Duodenal mucosa (tissue), 2 donors: Measurements from ENCODE around the gene TRAF1.
"Not testable (repeated sequence)": the region's sequence is repeated elsewhere in the genome, so short reads cannot be mapped to it uniquely, and the experiment has no call there.

Experiments used
- H3K27ac ChIP-seq: one replicate; pipeline ENCODE4 v1.7.0; 2013; ENCODE audit warnings: low read depth, low read length
- H3K27me3 ChIP-seq, 2 donors: one replicate each; pipeline ENCODE4 v1.7.0; 2013; ENCODE audit warnings: low read length in 2 of 2, control low read depth in 1 of 2; ENCODE audit not compliant: insufficient read depth in 2 of 2, control insufficient read depth in 1 of 2
- H3K36me3 ChIP-seq, 2 donors: one replicate each; pipeline ENCODE4 v1.7.0; 2013; ENCODE audit warnings: low read length in 2 of 2, control low read depth in 1 of 2; ENCODE audit not compliant: insufficient read depth in 2 of 2, control insufficient read depth in 1 of 2
- H3K4me1 ChIP-seq, 2 donors: one replicate each; pipeline ENCODE4 v1.7.0; 2013; ENCODE audit warnings: low read length in 2 of 2, control low read depth in 1 of 2; ENCODE audit not compliant: insufficient read depth in 2 of 2, control insufficient read depth in 1 of 2
- H3K4me3 ChIP-seq, 2 donors: one replicate each; pipeline ENCODE4 v1.7.0; 2013; ENCODE audit warnings: low read length in 2 of 2, low read depth in 1 of 2
- H3K9ac ChIP-seq, 2 donors: one replicate each; pipeline ENCODE4 v1.7.0; 2013; ENCODE audit warnings: low read length in 2 of 2, low read depth in 1 of 2
- H3K9me3 ChIP-seq, 2 donors: one replicate each; pipeline ENCODE4 v1.7.0; 2013; ENCODE audit warnings: low read length in 2 of 2, control low read depth in 1 of 2; ENCODE audit not compliant: control insufficient read depth in 1 of 2

TRAF1 gene

DNA sequence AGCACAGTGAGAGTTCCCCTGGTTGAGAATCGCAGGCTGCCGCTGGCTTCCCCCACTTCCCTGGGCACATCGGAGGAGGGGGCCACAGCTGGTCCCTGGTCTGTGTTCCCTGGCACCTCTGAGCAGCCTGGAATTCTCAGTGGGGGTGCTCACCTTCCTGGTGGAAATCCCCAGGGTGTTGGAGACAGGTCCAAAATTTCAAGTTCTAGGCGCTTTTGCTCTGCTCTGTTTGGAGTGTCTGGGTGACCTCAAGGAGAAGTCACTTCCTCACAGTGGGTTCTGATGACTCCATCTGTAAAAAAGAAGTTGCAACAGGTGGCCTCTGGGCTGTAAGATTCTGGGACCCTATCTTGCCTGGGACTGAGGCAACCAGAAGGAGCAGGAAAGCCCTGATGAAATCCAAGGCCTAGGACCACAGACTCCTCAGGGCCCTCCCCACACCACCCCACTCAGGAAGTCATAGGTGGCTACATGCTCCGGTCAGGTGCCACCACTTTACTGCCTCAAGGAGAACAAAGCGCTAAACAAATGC is at the start of gene TRAF1:
Gene TRAF1 (minus strand): TSS at position 400 of the 532 bp plus-strand sequence. CDS start 721 bp downstream, outside the sequence.
- no peaks in the 10 kb centered on the region for H3K36me3 ChIP-seq
- H3K4me1 ChIP-seq = peaks cover 5 to 13% of the 10 kb centered on the region in 2 donors
- peak within 1 kb of the TSS; percentile 48 to 79 for H3K9ac ChIP-seq
- peak within 1 kb of the TSS; percentile 39 for H3K27ac ChIP-seq
- H3K27me3 ChIP-seq = no peaks in the 10 kb centered on the region
- H3K4me3 ChIP-seq = peak within 1 kb of the TSS; percentile 30 to 42
- H3K9me3 ChIP-seq = no peaks in the 10 kb centered on the region

GRCh38 chr9:120974921-120975320 is 48.3 kb upstream of the TRAF1 start:
- Histone ChIP-seq H3K4me1 (no peaks in the 10 kb centered on the region), H3K36me3 (no peaks in the 10 kb centered on the region), H3K9me3 (no peaks in the 10 kb centered on the region)

GRCh38 chr9:120974181-120974580 is 47.6 kb upstream of the TRAF1 start:
- Histone ChIP-seq H3K9ac (no peak overlapping the region), H3K4me1 (no peaks in the 10 kb centered on the region), H3K36me3 (no peaks in the 10 kb centered on the region), H3K9me3 (no peaks in the 10 kb centered on the region), H3K27me3 (no peaks in the 10 kb centered on the region), H3K27ac (no peak overlapping the region), H3K4me3 (no peak overlapping the region)

More at GRCh38 chr9:120974921-120975320, 48.3 kb upstream of the TRAF1 start:
- H3K4me3 ChIP-seq = no peak overlapping the region
- H3K27me3 ChIP-seq = no peaks in the 10 kb centered on the region
- H3K9ac ChIP-seq = no peak overlapping the region
- H3K27ac ChIP-seq = no peak overlapping the region

DNA sequence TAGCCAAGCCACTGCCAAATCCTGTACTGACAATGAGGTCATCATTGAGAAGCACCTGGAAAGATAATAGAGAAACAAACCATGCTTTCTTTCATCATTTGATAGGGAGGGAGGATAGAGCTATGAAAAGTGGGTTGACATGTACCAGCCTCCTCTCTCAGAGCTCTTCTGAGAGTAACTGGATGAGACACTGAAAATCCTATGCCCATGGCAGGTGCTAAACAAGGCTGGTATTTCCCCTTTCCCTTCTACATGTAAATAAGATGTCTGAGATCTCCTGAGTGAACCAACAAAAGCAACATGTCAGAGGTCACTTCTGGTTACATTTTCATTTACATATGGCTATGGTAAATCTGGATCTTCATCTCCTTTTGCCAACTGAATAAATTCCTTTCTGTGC is 45.3 kb upstream of the TRAF1 start:
- H3K9me3 ChIP-seq = no peaks in the 10 kb centered on the region
- no peak overlapping the region for H3K4me3 ChIP-seq
- no peaks in the 10 kb centered on the region for H3K27me3 ChIP-seq
- no peaks in the 10 kb centered on the region for H3K36me3 ChIP-seq
- H3K9ac ChIP-seq = no peak overlapping the region
- H3K27ac ChIP-seq = no peak overlapping the region
- H3K4me1 ChIP-seq = no peaks in the 10 kb centered on the region

DNA sequence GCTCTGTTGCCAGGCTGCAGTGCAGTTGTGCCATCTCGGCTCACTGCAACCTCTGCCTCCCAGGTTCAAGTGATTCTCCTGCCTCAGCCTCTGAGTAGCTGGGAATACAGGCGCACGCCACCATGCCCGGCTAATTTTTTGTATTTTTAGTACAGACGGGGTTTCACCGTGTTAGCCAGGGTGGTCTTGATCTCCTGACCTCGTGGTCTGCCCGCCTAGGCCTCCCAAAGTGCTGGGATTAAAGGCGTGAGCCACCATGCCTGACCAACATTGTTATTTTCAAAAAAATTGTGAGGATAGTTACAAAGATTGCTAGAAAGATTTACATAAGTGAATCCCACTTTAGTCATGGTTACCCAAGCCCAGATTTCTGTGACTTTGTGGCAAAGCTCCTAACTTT is 44.9 kb upstream of the TRAF1 start:
- not testable (repeated sequence) for H3K4me3 ChIP-seq, H3K36me3 ChIP-seq, H3K9me3 ChIP-seq, H3K27me3 ChIP-seq, H3K4me1 ChIP-seq, H3K27ac ChIP-seq, H3K9ac ChIP-seq

DNA sequence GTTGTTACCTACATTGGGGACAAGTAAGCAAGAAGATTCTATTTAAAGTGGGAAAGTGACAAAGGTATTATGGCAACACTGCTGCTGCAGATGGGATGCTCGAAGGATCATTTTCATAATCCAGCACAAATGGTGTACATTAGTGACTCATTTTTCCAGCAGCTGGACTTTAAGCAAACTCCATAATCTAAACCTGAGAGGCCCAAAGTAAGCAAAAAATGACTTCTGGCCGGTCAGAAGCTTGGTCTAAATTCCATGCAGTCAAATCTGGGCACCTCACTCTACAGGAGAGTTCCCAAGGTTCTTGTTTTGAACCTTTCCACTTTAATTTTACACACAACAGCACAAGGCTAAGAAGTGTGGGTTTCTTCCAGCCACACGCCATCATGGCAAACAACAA is 43.6 kb upstream of the TRAF1 start:
- Histone ChIP-seq H3K9me3 (no peaks in the 10 kb centered on the region), H3K27me3 (no peaks in the 10 kb centered on the region), H3K4me1 (no peaks in the 10 kb centered on the region), H3K9ac (no peak overlapping the region), H3K4me3 (no peak overlapping the region), H3K36me3 (no peaks in the 10 kb centered on the region), H3K27ac (no peak overlapping the region)

DNA sequence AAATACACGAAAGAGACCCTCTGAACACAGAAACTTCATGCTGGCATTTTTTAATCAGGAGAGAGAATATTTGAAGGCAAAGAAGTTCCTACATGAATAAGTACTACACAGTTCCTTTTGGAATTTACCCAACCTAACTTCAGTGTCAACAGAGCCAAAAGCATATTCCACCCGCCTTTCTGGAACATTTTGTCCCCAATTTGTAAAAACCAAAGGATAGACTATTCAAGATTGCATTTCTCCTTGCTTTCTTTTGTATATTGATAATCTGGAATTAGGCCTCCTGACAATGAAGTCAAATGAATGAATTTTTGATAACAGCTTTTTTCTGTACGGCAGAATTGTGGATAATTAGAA is 39.4 kb upstream of the TRAF1 start:
- H3K9ac ChIP-seq = no peak overlapping the region
- no peak overlapping the region for H3K4me3 ChIP-seq
- no peaks in the 10 kb centered on the region for H3K4me1 ChIP-seq
- H3K27ac ChIP-seq = no peak overlapping the region
- H3K36me3 ChIP-seq = peaks cover 4 to 15% of the 10 kb centered on the region in 2 donors
- H3K9me3 ChIP-seq = no peaks in the 10 kb centered on the region
- H3K27me3 ChIP-seq = no peaks in the 10 kb centered on the region

DNA sequence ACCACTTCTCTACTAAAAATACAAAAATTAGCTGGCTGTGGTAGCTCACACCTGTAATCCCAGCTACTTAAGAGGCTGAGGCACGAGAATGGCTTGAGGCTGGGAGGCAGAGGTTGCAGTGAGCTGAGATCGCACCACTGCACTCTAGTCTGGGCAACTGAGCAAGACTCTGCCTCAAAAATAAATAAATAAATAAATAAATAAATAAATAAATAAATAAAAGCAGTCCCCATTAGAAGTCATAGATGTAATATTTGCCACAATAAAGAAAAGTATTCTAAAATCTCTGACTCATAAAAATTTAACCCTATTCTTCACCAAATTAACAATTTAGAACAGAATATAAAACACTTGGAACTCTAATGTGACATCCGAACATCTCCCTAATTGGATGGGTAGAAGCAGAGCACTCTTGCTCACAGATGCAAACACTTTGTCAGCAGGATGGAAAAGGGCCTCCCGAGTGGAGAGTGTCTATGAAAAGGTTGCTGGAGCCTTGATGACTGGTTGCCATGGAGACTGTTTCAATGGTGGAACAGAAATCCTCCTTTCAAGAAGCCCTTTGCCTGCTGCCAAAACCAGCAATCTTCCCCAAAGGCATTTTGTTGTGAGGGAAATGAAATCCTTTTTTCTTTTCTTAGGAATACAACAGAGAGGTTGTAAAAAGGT is 38.9 kb upstream of the TRAF1 start:
- no peak overlapping the region for H3K27ac ChIP-seq
- no peak overlapping the region for H3K4me3 ChIP-seq
- no peaks in the 10 kb centered on the region for H3K9me3 ChIP-seq
- no peak overlapping the region for H3K9ac ChIP-seq
- H3K27me3 ChIP-seq = no peaks in the 10 kb centered on the region
- no peaks in the 10 kb centered on the region for H3K4me1 ChIP-seq
- H3K36me3 ChIP-seq = peaks cover 4 to 15% of the 10 kb centered on the region in 2 donors

GRCh38 chr9:120961936-120962335 is 35.3 kb upstream of the TRAF1 start:
- Histone ChIP-seq H3K4me3 (no peak overlapping the region), H3K27me3 (no peaks in the 10 kb centered on the region), H3K36me3 (peaks cover 4 to 15% of the 10 kb centered on the region in 2 donors), H3K4me1 (no peaks in the 10 kb centered on the region), H3K9ac (no peak overlapping the region), H3K27ac (no peak overlapping the region), H3K9me3 (no peaks in the 10 kb centered on the region)

DNA sequence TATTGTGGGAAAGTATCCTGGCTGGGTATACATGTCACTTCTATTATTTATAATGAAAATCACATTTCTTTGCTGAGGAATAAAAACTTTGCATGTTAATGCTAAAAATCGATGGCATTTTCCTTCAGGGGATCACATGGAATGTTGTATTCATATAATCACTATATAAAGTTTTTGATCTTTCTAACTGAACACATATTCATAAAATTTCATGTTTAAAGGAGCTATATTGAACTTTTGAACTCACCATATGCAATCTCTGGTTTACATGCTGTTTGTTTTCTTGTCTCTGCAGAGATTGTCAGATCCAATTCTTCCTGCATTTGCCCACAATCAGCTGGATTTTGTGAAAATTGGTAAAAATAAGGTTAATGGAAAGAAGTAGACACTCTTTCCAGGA is 33.4 kb upstream of the TRAF1 start:
- peaks cover 4 to 15% of the 10 kb centered on the region in 2 donors for H3K36me3 ChIP-seq
- H3K4me1 ChIP-seq = no peaks in the 10 kb centered on the region
- no peaks in the 10 kb centered on the region for H3K9me3 ChIP-seq
- no peak overlapping the region for H3K27ac ChIP-seq
- H3K9ac ChIP-seq = no peak overlapping the region
- no peak overlapping the region for H3K4me3 ChIP-seq
- no peaks in the 10 kb centered on the region for H3K27me3 ChIP-seq
